RWPE2 (cell line): ENCODE measurements around the gene SLC6A9.

Source experiments
- ATAC-seq: fragments of 200-7000 bp; cut with Tn5 transposase; 3 replicates; pipeline ENCODE4 v1.9.1; 2021; ENCODE audit warnings: low read depth
- DNase-seq: peaks from one replicate; pipeline ENCODE4 v3.0.0-alpha.2; 2020; ENCODE audit warnings: low spot score
- H3K27ac ChIP-seq: fragments of 450-650 bp; 2 replicates; pipeline ENCODE4 v1.5.1; 2017; ENCODE audit warnings: mild to moderate bottlenecking; ENCODE audit not compliant: poor library complexity, severe bottlenecking
- H3K27me3 ChIP-seq: fragments of 250-450 bp; sonication (Bioruptor Pico); 2 replicates; pipeline ENCODE4 v1.5.1; 2021; ENCODE audit warnings: mild to moderate bottlenecking, moderate library complexity; ENCODE audit not compliant: insufficient read depth, poor library complexity, severe bottlenecking
- H3K36me3 ChIP-seq: fragments of 250-450 bp; sonication (Bioruptor Pico); 2 replicates; pipeline ENCODE4 v1.5.1; 2020; ENCODE audit warnings: low read depth, mild to moderate bottlenecking, moderate library complexity
- H3K4me1 ChIP-seq: fragments of 250-450 bp; sonication (Bioruptor Pico); 2 replicates; pipeline ENCODE4 v1.5.1; 2021; ENCODE audit warnings: mild to moderate bottlenecking, moderate library complexity; ENCODE audit not compliant: insufficient read depth, poor library complexity, severe bottlenecking
- H3K4me3 ChIP-seq: fragments of 250-450 bp; sonication (Bioruptor Pico); 2 replicates; pipeline ENCODE4 v1.5.1; 2021; ENCODE audit warnings: mild to moderate bottlenecking, moderate library complexity; ENCODE audit not compliant: severe bottlenecking
- H3K9me3 ChIP-seq: fragments of 250-450 bp; sonication (Bioruptor Pico); 2 replicates; pipeline ENCODE4 v1.5.1; 2021; ENCODE audit warnings: mild to moderate bottlenecking, moderate library complexity; ENCODE audit not compliant: severe bottlenecking
- CTCF ChIP-seq: fragments of 450-650 bp; IDR thresholded peaks from one replicate; pipeline ENCODE4 v1.5.1; 2017; ENCODE audit warnings: mild to moderate bottlenecking, moderate library complexity; ENCODE audit not compliant: poor library complexity, severe bottlenecking

Gene SLC6A9

GRCh38 chr1:44034976-44035716 is 3.9 kb upstream of the SLC6A9 start:
- H3K4me3 ChIP-seq: no peak overlapping the region
- no peak for TF ChIP-seq CTCF
- H3K27ac ChIP-seq: no peak overlapping the region
- no peaks in the 10 kb centered on the region for H3K27me3 ChIP-seq
- H3K4me1 ChIP-seq: peaks cover 29% of the 10 kb centered on the region
- no peaks in the 10 kb centered on the region for H3K9me3 ChIP-seq
- H3K36me3 ChIP-seq: no peaks in the 10 kb centered on the region
- no peak for ATAC-seq
- DNase-seq: no peak

- TF ChIP-seq CTCF: no peak
- H3K27me3 ChIP-seq: no peaks in the 10 kb centered on the region
- peaks cover 28% of the 10 kb centered on the region for H3K4me1 ChIP-seq
- ATAC-seq (no peak), DNase-seq (no peak)
- no peaks in the 10 kb centered on the region for H3K36me3 ChIP-seq
- H3K9me3 ChIP-seq: no peaks in the 10 kb centered on the region
- H3K27ac ChIP-seq: no peak overlapping the region
- H3K4me3 ChIP-seq: no peak overlapping the region
Observed at GRCh38 chr1:44034423-44034822, 3.2 kb upstream of the SLC6A9 start.

- no peak overlapping the region for H3K4me3 ChIP-seq
- H3K36me3 ChIP-seq: no peaks in the 10 kb centered on the region
- no peak for ATAC-seq
- peaks cover 28% of the 10 kb centered on the region for H3K4me1 ChIP-seq
- TF ChIP-seq CTCF: no peak
- no peak for DNase-seq
- H3K27me3 ChIP-seq: no peaks in the 10 kb centered on the region
- H3K9me3 ChIP-seq: no peaks in the 10 kb centered on the region
- H3K27ac ChIP-seq: no peak overlapping the region
Observed at GRCh38 chr1:44033756-44034155, 2.5 kb upstream of the SLC6A9 start.

- H3K4me3 ChIP-seq: no peak overlapping the region
- no peaks in the 10 kb centered on the region for H3K9me3 ChIP-seq
- DNase-seq: no peak
- H3K4me1 ChIP-seq: peaks cover 31% of the 10 kb centered on the region
- H3K27ac ChIP-seq: peak overlapping the region; percentile 72
- no peak for ATAC-seq
- H3K36me3 ChIP-seq: peaks cover 1% of the 10 kb centered on the region; the same call in 1 of the 2 replicates
- no peak for TF ChIP-seq CTCF
- H3K27me3 ChIP-seq: no peaks in the 10 kb centered on the region
Observed at GRCh38 chr1:44033041-44033575, 1.8 kb upstream of the SLC6A9 start.

GRCh38 chr1:44032170-44032790 is 1.0 kb upstream of the SLC6A9 start:
- H3K9me3 ChIP-seq: no peaks in the 10 kb centered on the region
- H3K27ac ChIP-seq: peak overlapping the region; percentile 72
- no peak for DNase-seq
- no peak overlapping the region for H3K4me3 ChIP-seq
- H3K27me3 ChIP-seq: no peaks in the 10 kb centered on the region
- no peak for ATAC-seq
- TF ChIP-seq CTCF: no peak
- peaks cover 9% of the 10 kb centered on the region; the same call in 1 of the 2 replicates for H3K36me3 ChIP-seq
- H3K4me1 ChIP-seq: peaks cover 33% of the 10 kb centered on the region
